ENCODE measurements around the gene EYS. TPM values are rescaled to one million over a fixed set of nuclear protein-coding genes. Genes with fewer than 3 reads are reported as not detected.

EYS gene
- total RNA-seq, 2 donors from 2014 or later, result not detected

- no peak for ATAC-seq (ENCODE audit: insufficient number of reproducible peaks, low FRiP score, low read depth)
- no peaks in the 10 kb centered on the region for H3K27me3 ChIP-seq (replicated peaks; ENCODE audit: insufficient read depth)
- TF ChIP-seq, protein P1, sequence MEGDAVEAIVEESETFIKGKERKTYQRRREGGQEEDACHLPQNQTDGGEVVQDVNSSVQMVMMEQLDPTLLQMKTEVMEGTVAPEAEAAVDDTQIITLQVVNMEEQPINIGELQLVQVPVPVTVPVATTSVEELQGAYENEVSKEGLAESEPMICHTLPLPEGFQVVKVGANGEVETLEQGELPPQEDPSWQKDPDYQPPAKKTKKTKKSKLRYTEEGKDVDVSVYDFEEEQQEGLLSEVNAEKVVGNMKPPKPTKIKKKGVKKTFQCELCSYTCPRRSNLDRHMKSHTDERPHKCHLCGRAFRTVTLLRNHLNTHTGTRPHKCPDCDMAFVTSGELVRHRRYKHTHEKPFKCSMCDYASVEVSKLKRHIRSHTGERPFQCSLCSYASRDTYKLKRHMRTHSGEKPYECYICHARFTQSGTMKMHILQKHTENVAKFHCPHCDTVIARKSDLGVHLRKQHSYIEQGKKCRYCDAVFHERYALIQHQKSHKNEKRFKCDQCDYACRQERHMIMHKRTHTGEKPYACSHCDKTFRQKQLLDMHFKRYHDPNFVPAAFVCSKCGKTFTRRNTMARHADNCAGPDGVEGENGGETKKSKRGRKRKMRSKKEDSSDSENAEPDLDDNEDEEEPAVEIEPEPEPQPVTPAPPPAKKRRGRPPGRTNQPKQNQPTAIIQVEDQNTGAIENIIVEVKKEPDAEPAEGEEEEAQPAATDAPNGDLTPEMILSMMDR (IDR thresholded peaks at IDR 0.05), result no peak
- no peak overlapping the region for H3K4me3 ChIP-seq
- H3K4me1 ChIP-seq (ENCODE audit: control insufficient read depth in 1 of 2, low read depth in 2 of 2), result no peaks in the 10 kb centered on the region
- no peak overlapping the region for H3K27ac ChIP-seq
- DNase-seq (ENCODE audit: low spot score), result no peak
- no peaks in the 10 kb centered on the region for H3K9me3 ChIP-seq
- H3K36me3 ChIP-seq, result no peaks in the 10 kb centered on the region
These were observed 1041.9 kb downstream of the EYS start for GRCh38 chr6:64665137-64665536.

- no peak for ATAC-seq (ENCODE audit: insufficient number of reproducible peaks, low FRiP score, low read depth)
These were observed 1042.5 kb downstream of the EYS start for GRCh38 chr6:64664480-64664879.

GRCh38 chr6:64644024-64644423 lies 1063.0 kb downstream of the EYS start:
- no peaks in the 10 kb centered on the region for H3K27me3 ChIP-seq (replicated peaks; ENCODE audit: insufficient read depth)
- H3K9me3 ChIP-seq, result no peaks in the 10 kb centered on the region
- ATAC-seq (ENCODE audit: insufficient number of reproducible peaks, low FRiP score, low read depth) (no peak), DNase-seq (ENCODE audit: low spot score) (no peak)
- H3K4me3 ChIP-seq, result no peak overlapping the region
- H3K4me1 ChIP-seq (ENCODE audit: control insufficient read depth in 1 of 2, low read depth in 2 of 2), result no peaks in the 10 kb centered on the region
- no peaks in the 10 kb centered on the region for H3K36me3 ChIP-seq
- no peak overlapping the region for H3K27ac ChIP-seq
- TF ChIP-seq, protein P1 (IDR thresholded peaks at IDR 0.05), result no peak

More at GRCh38 chr6:64664480-64664879, 1042.5 kb downstream of the EYS start:
- no peaks in the 10 kb centered on the region for H3K27me3 ChIP-seq (replicated peaks; ENCODE audit: insufficient read depth)
- H3K4me3 ChIP-seq, result no peak overlapping the region
- TF ChIP-seq, protein P1 (IDR thresholded peaks at IDR 0.05), result no peak
- DNase-seq (ENCODE audit: low spot score), result no peak
- H3K9me3 ChIP-seq, result no peaks in the 10 kb centered on the region
- no peak overlapping the region for H3K27ac ChIP-seq
- H3K36me3 ChIP-seq, result no peaks in the 10 kb centered on the region
- H3K4me1 ChIP-seq (ENCODE audit: control insufficient read depth in 1 of 2, low read depth in 2 of 2), result no peaks in the 10 kb centered on the region

DNA sequence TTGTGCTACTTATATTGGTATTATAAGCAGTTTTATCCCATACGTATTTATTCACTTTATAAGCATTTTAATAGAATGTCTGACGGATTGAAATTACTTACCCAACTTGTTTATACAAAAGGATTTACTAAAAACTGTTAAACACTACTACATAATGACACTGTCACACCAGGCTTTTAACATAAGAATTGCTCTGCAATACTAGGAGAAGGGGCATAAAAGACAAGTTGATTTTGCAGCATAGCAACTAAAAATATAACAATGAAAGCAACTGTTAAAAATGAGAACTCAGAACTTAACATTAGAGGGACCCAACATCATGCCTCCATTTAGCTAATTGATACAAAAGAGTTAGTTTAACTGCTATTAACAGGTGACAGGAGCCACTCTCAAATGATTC lies 1076.1 kb downstream of the EYS start:
- Histone ChIP-seq H3K27me3 (replicated peaks; ENCODE audit: insufficient read depth) (no peaks in the 10 kb centered on the region), H3K36me3 (no peaks in the 10 kb centered on the region), H3K4me1 (ENCODE audit: control insufficient read depth in 1 of 2, low read depth in 2 of 2) (no peaks in the 10 kb centered on the region), H3K27ac (no peak overlapping the region), H3K4me3 (no peak overlapping the region), H3K9me3 (no peaks in the 10 kb centered on the region)
- TF ChIP-seq, protein P1 (IDR thresholded peaks at IDR 0.05), result no peak
- DNase-seq (ENCODE audit: low spot score), result no peak
- ATAC-seq (ENCODE audit: insufficient number of reproducible peaks, low FRiP score, low read depth), result no peak

DNA sequence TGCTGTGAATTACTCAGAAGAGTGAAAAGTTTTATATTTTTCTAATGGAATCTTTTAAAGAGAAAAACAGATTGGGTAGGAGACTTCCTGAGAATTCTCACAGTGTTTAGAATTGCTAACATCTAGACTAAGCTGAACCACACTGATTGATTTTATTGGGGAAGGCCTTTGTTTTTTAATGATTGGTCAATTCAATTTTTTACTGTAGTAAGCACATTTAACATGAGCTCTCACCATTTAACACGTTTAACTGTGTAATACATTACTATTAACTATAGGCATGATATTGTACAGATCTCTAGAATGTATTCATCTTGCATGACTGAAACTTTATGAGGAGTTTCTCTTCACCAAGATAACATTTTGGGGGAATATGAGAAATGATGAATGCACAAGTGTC lies 1084.1 kb downstream of the EYS start:
- Histone ChIP-seq H3K27me3 (replicated peaks; ENCODE audit: insufficient read depth) (no peaks in the 10 kb centered on the region), H3K27ac (no peak overlapping the region), H3K4me1 (ENCODE audit: control insufficient read depth in 1 of 2, low read depth in 2 of 2) (no peaks in the 10 kb centered on the region), H3K4me3 (no peak overlapping the region), H3K9me3 (no peaks in the 10 kb centered on the region), H3K36me3 (no peaks in the 10 kb centered on the region)
- TF ChIP-seq, protein P1 (IDR thresholded peaks at IDR 0.05), result no peak
- no peak for ATAC-seq (ENCODE audit: insufficient number of reproducible peaks, low FRiP score, low read depth)
- DNase-seq (ENCODE audit: low spot score), result no peak

Measured in thoracic aorta (tissue), 2 donors.